Measurements from ENCODE around the gene KATNIP.

GRCh38 chr16:27583634-27584033, 33.7 kb downstream of the KATNIP start:
- no peak for TF ChIP-seq RFX5 (IDR thresholded peaks at IDR 0.05; ENCODE audit: low read length)
- no peak for TF ChIP-seq CTCF (IDR thresholded peaks at IDR 0.05)
- TF ChIP-seq JUND (IDR thresholded peaks at IDR 0.05): no peak
- no peak for TF ChIP-seq EZH2phosphoT487 (IDR thresholded peaks at IDR 0.05; ENCODE audit: borderline replicate concordance, low read depth)
- no peak for TF ChIP-seq NFIC (IDR thresholded peaks at IDR 0.05; ENCODE audit: borderline replicate concordance)
- no peak for TF ChIP-seq MAX (IDR thresholded peaks at IDR 0.05; ENCODE audit: low read depth)
- TF ChIP-seq YY1 (IDR thresholded peaks at IDR 0.05; ENCODE audit: low read depth): no peak
- no peak for TF ChIP-seq REST (IDR thresholded peaks at IDR 0.05; ENCODE audit: low read depth, low read length)
- TF ChIP-seq TAF1 (IDR thresholded peaks at IDR 0.05; ENCODE audit: borderline replicate concordance, low read depth, low read length): no peak
- no peak for TF ChIP-seq ELF1 (IDR thresholded peaks at IDR 0.05)
- TF ChIP-seq NRF1 (IDR thresholded peaks at IDR 0.05; ENCODE audit: low read depth, low read length): no peak
- TF ChIP-seq POLR2AphosphoS5 (IDR thresholded peaks at IDR 0.05; ENCODE audit: low read depth, low read length): no peak
- no peak for TF ChIP-seq USF1 (IDR thresholded peaks at IDR 0.05; ENCODE audit: borderline replicate concordance, low read depth)
- TF ChIP-seq MXI1 (IDR thresholded peaks at IDR 0.05; ENCODE audit: low read depth, low read length): no peak

Measured in SK-N-SH (cell line).